ENCODE data around the gene CDK14.

DNA sequence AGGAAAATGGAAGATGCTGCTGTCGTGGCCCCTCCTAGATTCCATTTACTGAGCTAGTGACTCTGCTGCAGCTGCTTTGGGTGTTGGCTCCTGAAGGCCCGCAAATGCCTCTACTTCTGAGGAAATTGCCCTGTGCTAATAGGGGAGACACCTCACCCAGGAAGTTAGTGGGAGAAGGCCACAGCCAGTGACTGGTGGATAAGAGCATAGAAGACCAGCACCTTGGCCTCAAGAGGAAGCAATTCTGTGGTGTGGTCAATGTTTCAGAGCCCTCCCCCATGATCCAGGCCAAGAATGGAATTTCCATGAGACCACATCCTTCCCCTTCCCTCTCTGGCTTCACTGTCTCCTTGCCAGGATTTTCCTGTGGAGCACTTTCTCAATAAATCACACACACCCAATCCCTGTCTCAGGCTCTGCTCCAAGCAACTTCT, 643.1 kb downstream of the CDK14 start:
- TF ChIP-seq, protein P1, sequence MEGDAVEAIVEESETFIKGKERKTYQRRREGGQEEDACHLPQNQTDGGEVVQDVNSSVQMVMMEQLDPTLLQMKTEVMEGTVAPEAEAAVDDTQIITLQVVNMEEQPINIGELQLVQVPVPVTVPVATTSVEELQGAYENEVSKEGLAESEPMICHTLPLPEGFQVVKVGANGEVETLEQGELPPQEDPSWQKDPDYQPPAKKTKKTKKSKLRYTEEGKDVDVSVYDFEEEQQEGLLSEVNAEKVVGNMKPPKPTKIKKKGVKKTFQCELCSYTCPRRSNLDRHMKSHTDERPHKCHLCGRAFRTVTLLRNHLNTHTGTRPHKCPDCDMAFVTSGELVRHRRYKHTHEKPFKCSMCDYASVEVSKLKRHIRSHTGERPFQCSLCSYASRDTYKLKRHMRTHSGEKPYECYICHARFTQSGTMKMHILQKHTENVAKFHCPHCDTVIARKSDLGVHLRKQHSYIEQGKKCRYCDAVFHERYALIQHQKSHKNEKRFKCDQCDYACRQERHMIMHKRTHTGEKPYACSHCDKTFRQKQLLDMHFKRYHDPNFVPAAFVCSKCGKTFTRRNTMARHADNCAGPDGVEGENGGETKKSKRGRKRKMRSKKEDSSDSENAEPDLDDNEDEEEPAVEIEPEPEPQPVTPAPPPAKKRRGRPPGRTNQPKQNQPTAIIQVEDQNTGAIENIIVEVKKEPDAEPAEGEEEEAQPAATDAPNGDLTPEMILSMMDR (conservative IDR thresholded peaks at IDR 0.05), result no peak
- no peak for TF ChIP-seq EZH2 (IDR thresholded peaks at IDR 0.05; ENCODE audit: low read depth)
